Tibial artery (tissue), 4 donors: ENCODE measurements around the gene ELMOD1.
A peak's percentile ranks its signal among the peaks of the same experiment; 100 is the strongest.

Source experiments
- DNase-seq, 2 donors: peaks; one replicate each; pipeline ENCODE4 v3.0.0-alpha.2; 2019
- H3K27ac ChIP-seq, 2 donors: fragments of 200-600 bp; sonication (generic) in 1 of 2; 1 replicate in 1 of 2; 2 replicates in 1 of 2; pipeline ENCODE4 v1.5.1; 2018 to 2019; ENCODE audit warnings: mild to moderate bottlenecking in 1 of 2
- H3K27me3 ChIP-seq, 2 donors: fragments of 200-600 bp; sonication (generic) in 1 of 2; one replicate each; pipeline versions ENCODE4 v1.5.1 to v1.6.0; 2016 to 2019
- H3K36me3 ChIP-seq, 3 donors: fragments of 200-600 bp; sonication (generic) in 2 of 3; one replicate each; pipeline ENCODE4 v1.5.1; 2016 to 2019; ENCODE audit warnings: mild to moderate bottlenecking in 2 of 3
- H3K4me1 ChIP-seq, 4 donors: fragments of 200-600 bp; sonication (generic) in 2 of 4; 1 replicate in 3 of 4; 2 replicates in 1 of 4; pipeline ENCODE4 v1.5.1; 2016 to 2019
- H3K4me3 ChIP-seq, 2 donors: fragments of 200-600 bp; sonication (generic) in 1 of 2; 1 replicate in 1 of 2; 2 replicates in 1 of 2; pipeline ENCODE4 v1.5.1; 2018 to 2019; ENCODE audit warnings: mild to moderate bottlenecking in 2 of 2
- H3K9me3 ChIP-seq, 3 donors: fragments of 200-600 bp; sonication (generic) in 1 of 3; one replicate each; pipeline ENCODE4 v1.5.1; 2016 to 2019
- CTCF ChIP-seq, 2 experiments: fragments of 200-600 bp in 1 of 2; fragments of 450-650 bp in 1 of 2; IDR thresholded peaks; one replicate each; pipeline ENCODE4 v1.5.1; 2017 to 2019; ENCODE audit warnings: antibody characterized with exemption in 2 of 2, mild to moderate bottlenecking in 1 of 2, moderate library complexity in 1 of 2
- intact Hi-C: fragments of 100-400 bp; cut with DNase I; formaldehyde crosslinking; loops from one replicate; pipeline ENCODE4 v1.15.0; 2023; ENCODE audit warnings: low total_unique reads

ELMOD1 gene

GRCh38 chr11:107591378-107592230 is 657 bp downstream of the ELMOD1 start:
- H3K9me3 ChIP-seq, result no peaks in the 10 kb centered on the region
- peaks cover 0 to 45% of the 10 kb centered on the region in 2 donors for H3K27me3 ChIP-seq
- intact Hi-C loops, result no loop called here
- no peak for DNase-seq
- H3K4me3 ChIP-seq, result peak overlapping the region; percentile 49 to 64
- TF ChIP-seq CTCF (IDR thresholded peaks at IDR 0.05), result no peak
- H3K4me1 ChIP-seq, result peaks cover 0 to 30% (median 20%) of the 10 kb centered on the region in 4 donors
- H3K27ac ChIP-seq, result no peak overlapping the region
- no peaks in the 10 kb centered on the region for H3K36me3 ChIP-seq

GRCh38 chr11:107592231-107592590 is 1.3 kb downstream of the ELMOD1 start:
- peaks cover 0 to 50% of the 10 kb centered on the region in 2 donors for H3K27me3 ChIP-seq
- peak overlapping the region in 1 of 2 donors; percentile 64 for H3K4me3 ChIP-seq
- H3K27ac ChIP-seq, result no peak overlapping the region
- intact Hi-C loops, result no loop called here
- no peak for DNase-seq
- peaks cover 0 to 30% (median 20%) of the 10 kb centered on the region in 4 donors for H3K4me1 ChIP-seq
- no peaks in the 10 kb centered on the region for H3K36me3 ChIP-seq
- H3K9me3 ChIP-seq, result no peaks in the 10 kb centered on the region
- TF ChIP-seq CTCF (IDR thresholded peaks at IDR 0.05), result no peak

- Histone ChIP-seq H3K27me3 (peaks cover 0 to 49% of the 10 kb centered on the region in 2 donors), H3K4me1 (peaks cover 0 to 30% (median 20%) of the 10 kb centered on the region in 4 donors), H3K4me3 (no peak overlapping the region), H3K9me3 (no peaks in the 10 kb centered on the region), H3K36me3 (no peaks in the 10 kb centered on the region), H3K27ac (no peak overlapping the region)
- no peak for TF ChIP-seq CTCF (IDR thresholded peaks at IDR 0.05)
- DNase-seq, result no peak
- intact Hi-C loops, result no loop called here
These were observed 1.9 kb downstream of the ELMOD1 start for GRCh38 chr11:107592813-107593212.

- no peak overlapping the region for H3K27ac ChIP-seq
- DNase-seq, result no peak
- H3K4me3 ChIP-seq, result no peak overlapping the region
- no peak for TF ChIP-seq CTCF (IDR thresholded peaks at IDR 0.05)
- H3K27me3 ChIP-seq, result peaks cover 0 to 42% of the 10 kb centered on the region in 2 donors
- H3K9me3 ChIP-seq, result no peaks in the 10 kb centered on the region
- H3K4me1 ChIP-seq, result peaks cover 0 to 30% (median 20%) of the 10 kb centered on the region in 4 donors
- intact Hi-C loops, result no loop called here
- no peaks in the 10 kb centered on the region for H3K36me3 ChIP-seq
These were observed 3.0 kb downstream of the ELMOD1 start for GRCh38 chr11:107593951-107594350.

GRCh38 chr11:107594736-107595135 is 3.8 kb downstream of the ELMOD1 start:
- Histone ChIP-seq H3K9me3 (no peaks in the 10 kb centered on the region), H3K27ac (no peak overlapping the region), H3K4me3 (no peak overlapping the region), H3K4me1 (peaks cover 0 to 30% (median 20%) of the 10 kb centered on the region in 4 donors), H3K36me3 (no peaks in the 10 kb centered on the region), H3K27me3 (peaks cover 0 to 41% of the 10 kb centered on the region in 2 donors)
- intact Hi-C loops, result no loop called here
- DNase-seq, result no peak
- no peak for TF ChIP-seq CTCF (IDR thresholded peaks at IDR 0.05)
